Adipocyte (in vitro differentiated cells): Measurements from ENCODE around the gene ADAMTS2.

ENCODE experiments used
- DNase-seq: peaks from one replicate; pipeline ENCODE4 v3.0.0-alpha.2; 2015; ENCODE audit warnings: low read depth
- H3K27me3 ChIP-seq: replicated peaks from 2 replicates; pipeline ENCODE4 v1.7.0; 2013; ENCODE audit warnings: mild to moderate bottlenecking, low read length, moderate library complexity; ENCODE audit not compliant: control insufficient read depth, insufficient read depth
- H3K36me3 ChIP-seq: 2 replicates; pipeline ENCODE4 v1.7.0; 2013; ENCODE audit warnings: low read length, mild to moderate bottlenecking, moderate library complexity; ENCODE audit not compliant: control insufficient read depth, insufficient read depth, severe bottlenecking
- H3K4me1 ChIP-seq: 2 replicates; pipeline ENCODE4 v1.7.0; 2013; ENCODE audit warnings: mild to moderate bottlenecking, low read length, moderate library complexity; ENCODE audit not compliant: control insufficient read depth, insufficient read depth
- H3K4me3 ChIP-seq: 2 replicates; pipeline ENCODE4 v1.7.0; 2013; ENCODE audit warnings: mild to moderate bottlenecking, low read length, moderate library complexity
- H3K9ac ChIP-seq: 2 replicates; pipeline ENCODE4 v1.7.0; 2013; ENCODE audit warnings: mild to moderate bottlenecking, low read length, moderate library complexity
- H3K9me3 ChIP-seq: 2 replicates; pipeline ENCODE4 v1.7.0; 2013; ENCODE audit warnings: mild to moderate bottlenecking, low read length, moderate library complexity; ENCODE audit not compliant: control insufficient read depth

ADAMTS2 gene

GRCh38 chr5:179131886-179132585 lies 213.2 kb downstream of the ADAMTS2 start:
- Histone ChIP-seq H3K36me3 (peaks cover 69% of the 10 kb centered on the region), H3K9me3 (no peaks in the 10 kb centered on the region), H3K4me1 (no peaks in the 10 kb centered on the region), H3K9ac (no peak overlapping the region), H3K4me3 (no peak overlapping the region), H3K27me3 (no peaks in the 10 kb centered on the region)
- DNase-seq = no peak

- H3K27me3 ChIP-seq = no peaks in the 10 kb centered on the region
- no peaks in the 10 kb centered on the region for H3K4me1 ChIP-seq
- H3K9me3 ChIP-seq = no peaks in the 10 kb centered on the region
- DNase-seq = no peak
- H3K9ac ChIP-seq = no peak overlapping the region
- peaks cover 75% of the 10 kb centered on the region for H3K36me3 ChIP-seq
- H3K4me3 ChIP-seq = no peak overlapping the region
Observed at GRCh38 chr5:179131321-179131835, 213.9 kb downstream of the ADAMTS2 start.

GRCh38 chr5:179130101-179130681 lies 215.1 kb downstream of the ADAMTS2 start:
- DNase-seq = no peak
- Histone ChIP-seq H3K9ac (no peak overlapping the region), H3K27me3 (no peaks in the 10 kb centered on the region)

GRCh38 chr5:179129607-179130071 lies 215.6 kb downstream of the ADAMTS2 start:
- Histone ChIP-seq H3K27me3 (no peaks in the 10 kb centered on the region), H3K4me3 (no peak overlapping the region), H3K9me3 (no peaks in the 10 kb centered on the region), H3K36me3 (peaks cover 79% of the 10 kb centered on the region), H3K4me1 (no peaks in the 10 kb centered on the region), H3K9ac (no peak overlapping the region)
- DNase-seq = no peak

More at GRCh38 chr5:179130101-179130681, 215.1 kb downstream of the ADAMTS2 start:
- peaks cover 75% of the 10 kb centered on the region for H3K36me3 ChIP-seq
- H3K9me3 ChIP-seq = no peaks in the 10 kb centered on the region
- H3K4me3 ChIP-seq = no peak overlapping the region
- no peaks in the 10 kb centered on the region for H3K4me1 ChIP-seq

- Histone ChIP-seq H3K4me1 (no peaks in the 10 kb centered on the region), H3K9ac (no peak overlapping the region), H3K27me3 (no peaks in the 10 kb centered on the region), H3K36me3 (peaks cover 84% of the 10 kb centered on the region), H3K4me3 (no peak overlapping the region), H3K9me3 (no peaks in the 10 kb centered on the region)
- no peak for DNase-seq
Observed at GRCh38 chr5:179128976-179129375, 216.3 kb downstream of the ADAMTS2 start.

- no peak for DNase-seq
- Histone ChIP-seq H3K4me3 (no peak overlapping the region), H3K4me1 (no peaks in the 10 kb centered on the region), H3K9ac (no peak overlapping the region), H3K9me3 (no peaks in the 10 kb centered on the region), H3K36me3 (peaks cover 92% of the 10 kb centered on the region), H3K27me3 (no peaks in the 10 kb centered on the region)
Observed at GRCh38 chr5:179128041-179128365, 217.3 kb downstream of the ADAMTS2 start.

- no peaks in the 10 kb centered on the region for H3K4me1 ChIP-seq
- no peaks in the 10 kb centered on the region for H3K27me3 ChIP-seq
- no peak overlapping the region for H3K4me3 ChIP-seq
- no peak overlapping the region for H3K9ac ChIP-seq
- DNase-seq = no peak
- H3K36me3 ChIP-seq = peaks cover 90% of the 10 kb centered on the region
- H3K9me3 ChIP-seq = no peaks in the 10 kb centered on the region
Observed at GRCh38 chr5:179127136-179128040, 217.9 kb downstream of the ADAMTS2 start.

GRCh38 chr5:179126506-179126991 lies 218.7 kb downstream of the ADAMTS2 start:
- Histone ChIP-seq H3K9ac (no peak overlapping the region), H3K36me3 (peaks cover 90% of the 10 kb centered on the region), H3K27me3 (no peaks in the 10 kb centered on the region), H3K4me3 (no peak overlapping the region), H3K9me3 (no peaks in the 10 kb centered on the region), H3K4me1 (no peaks in the 10 kb centered on the region)
- DNase-seq = no peak

GRCh38 chr5:179125789-179126505 lies 219.3 kb downstream of the ADAMTS2 start:
- Histone ChIP-seq H3K4me1 (no peaks in the 10 kb centered on the region), H3K27me3 (no peaks in the 10 kb centered on the region), H3K4me3 (no peak overlapping the region), H3K9me3 (no peaks in the 10 kb centered on the region), H3K9ac (no peak overlapping the region), H3K36me3 (peaks cover 92% of the 10 kb centered on the region)
- no peak for DNase-seq

GRCh38 chr5:179124853-179125788 lies 220.1 kb downstream of the ADAMTS2 start:
- H3K9ac ChIP-seq = no peak overlapping the region
- no peak overlapping the region for H3K4me3 ChIP-seq
- no peak for DNase-seq

More at GRCh38 chr5:179124853-179125788, 220.1 kb downstream of the ADAMTS2 start:
- no peaks in the 10 kb centered on the region for H3K9me3 ChIP-seq
- no peaks in the 10 kb centered on the region for H3K4me1 ChIP-seq
- peaks cover 91% of the 10 kb centered on the region for H3K36me3 ChIP-seq
- no peaks in the 10 kb centered on the region for H3K27me3 ChIP-seq
